ENCODE measurements around the gene F12. TPM values are rescaled to one million over a fixed set of nuclear protein-coding genes. Genes with fewer than 3 reads are reported as not detected.
"Not testable (repeated sequence)": the region's sequence is repeated elsewhere in the genome, so short reads cannot be mapped to it uniquely, and the experiment has no call there.

F12 gene
- polyA plus RNA-seq, 3 donors = 1.4 to 5.5 (median 1.5) TPM

- Histone ChIP-seq H3K4me1 (ENCODE audit: control insufficient read depth in 1 of 2, insufficient read depth in 2 of 2, low read length in 2 of 2) (peaks cover 42 to 54% of the 10 kb centered on the region in 2 donors), H4K20me1 (ENCODE audit: insufficient read depth, low read length) (no peaks in the 10 kb centered on the region), H3K36me3 (replicated peaks in 1 of 2; ENCODE audit: control insufficient read depth in 1 of 2, insufficient read depth in 2 of 2, low read length in 2 of 2) (no peaks in the 10 kb centered on the region), H3K4me3 (replicated peaks in 1 of 3; ENCODE audit: low read depth in 2 of 3, low read length in 3 of 3) (no peak overlapping the region), H2AFZ (ENCODE audit: insufficient read depth, low read depth, low read length, poor library complexity, severe bottlenecking) (no peak overlapping the region), H3K9ac (ENCODE audit: insufficient read depth, low read length, poor library complexity, severe bottlenecking) (no peak overlapping the region), H3K79me2 (ENCODE audit: insufficient read depth, low read length) (no peaks in the 10 kb centered on the region), H3K27ac (ENCODE audit: low read depth in 1 of 2, low read length in 2 of 2) (peak overlapping the region; percentile 68 to 72), H3K27me3 (ENCODE audit: control insufficient read depth in 2 of 2, insufficient read depth in 2 of 2, low read length in 2 of 2) (no peaks in the 10 kb centered on the region), H3K9me3 (replicated peaks in 1 of 2; ENCODE audit: control insufficient read depth in 1 of 2, insufficient read depth in 1 of 2, low read length in 2 of 2) (no peaks in the 10 kb centered on the region), H3K4me2 (replicated peaks; ENCODE audit: extremely low read depth, low read length, poor library complexity, severe bottlenecking) (no peak overlapping the region)
- 83% methylated on average over 1 of the region's 3 CpGs for WGBS (ENCODE audit: insufficient coverage)
- Mint-ChIP-seq H3K27ac (peak overlapping the region; percentile 63 to 95 (median 90)), H3K9me3 (peaks cover 0 to 4% (median 0%) of the 10 kb centered on the region in 7 donors), H3K27me3 (ENCODE audit: low read depth in 3 of 3) (no peaks in the 10 kb centered on the region), H3K4me1 (peaks cover 55% of the 10 kb centered on the region), H3K4me3 (no peak overlapping the region), H3K36me3 (no peaks in the 10 kb centered on the region)
- intact Hi-C loops (cut with micrococcal nuclease) = loop anchor here in 1 of 2 donors (2.0 kb wide), 1 partner anchor 14 kb away; no protein-coding TSS in a partner anchor
- TF ChIP-seq, protein P1, sequence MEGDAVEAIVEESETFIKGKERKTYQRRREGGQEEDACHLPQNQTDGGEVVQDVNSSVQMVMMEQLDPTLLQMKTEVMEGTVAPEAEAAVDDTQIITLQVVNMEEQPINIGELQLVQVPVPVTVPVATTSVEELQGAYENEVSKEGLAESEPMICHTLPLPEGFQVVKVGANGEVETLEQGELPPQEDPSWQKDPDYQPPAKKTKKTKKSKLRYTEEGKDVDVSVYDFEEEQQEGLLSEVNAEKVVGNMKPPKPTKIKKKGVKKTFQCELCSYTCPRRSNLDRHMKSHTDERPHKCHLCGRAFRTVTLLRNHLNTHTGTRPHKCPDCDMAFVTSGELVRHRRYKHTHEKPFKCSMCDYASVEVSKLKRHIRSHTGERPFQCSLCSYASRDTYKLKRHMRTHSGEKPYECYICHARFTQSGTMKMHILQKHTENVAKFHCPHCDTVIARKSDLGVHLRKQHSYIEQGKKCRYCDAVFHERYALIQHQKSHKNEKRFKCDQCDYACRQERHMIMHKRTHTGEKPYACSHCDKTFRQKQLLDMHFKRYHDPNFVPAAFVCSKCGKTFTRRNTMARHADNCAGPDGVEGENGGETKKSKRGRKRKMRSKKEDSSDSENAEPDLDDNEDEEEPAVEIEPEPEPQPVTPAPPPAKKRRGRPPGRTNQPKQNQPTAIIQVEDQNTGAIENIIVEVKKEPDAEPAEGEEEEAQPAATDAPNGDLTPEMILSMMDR (IDR thresholded peaks at IDR 0.05) = no peak
- peak in 1 of 3 donors; percentile 37 for DNase-seq
These were observed 9.7 kb upstream of the F12 start for GRCh38 chr5:177419046-177419445.

DNA sequence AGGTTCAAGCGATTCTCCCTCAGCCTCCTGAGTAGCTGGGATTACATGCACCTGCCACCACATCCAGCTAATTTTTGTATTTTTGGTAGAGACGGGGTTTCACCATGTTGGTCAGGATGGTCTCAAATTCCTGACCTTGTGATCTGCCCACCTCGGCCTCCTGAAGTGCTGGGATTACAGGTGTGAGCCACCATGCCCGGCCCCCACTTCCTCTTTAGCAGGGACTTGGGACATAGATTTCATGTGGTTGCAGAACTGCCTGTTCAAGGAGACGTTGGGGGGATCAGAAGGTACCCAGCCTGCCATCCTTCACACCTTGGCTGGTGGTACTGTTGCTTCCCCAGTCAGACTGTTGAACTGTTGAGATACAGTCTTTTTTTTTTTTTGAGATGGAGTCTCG, 7.7 kb upstream of the F12 start:
- H3K9ac ChIP-seq (ENCODE audit: insufficient read depth, low read length, poor library complexity, severe bottlenecking) = peak overlapping the region; percentile 61
- Mint-ChIP-seq H3K27ac (peak overlapping the region; percentile 97 to 100 (median 99)), H3K4me1 (peaks cover 63% of the 10 kb centered on the region), H3K4me3 (peak overlapping the region in 1 of 2 donors; percentile 15)
- 11% methylated on average over 1 of the region's 6 CpGs for WGBS (ENCODE audit: insufficient coverage)
- H4K20me1 ChIP-seq (ENCODE audit: insufficient read depth, low read length); H3K79me2 ChIP-seq (ENCODE audit: insufficient read depth, low read length); H3K36me3 ChIP-seq (replicated peaks in 1 of 2; ENCODE audit: control insufficient read depth in 1 of 2, insufficient read depth in 2 of 2, low read length in 2 of 2); H3K27me3 ChIP-seq (ENCODE audit: control insufficient read depth in 2 of 2, insufficient read depth in 2 of 2, low read length in 2 of 2); H3K9me3 ChIP-seq (replicated peaks in 1 of 2; ENCODE audit: control insufficient read depth in 1 of 2, insufficient read depth in 1 of 2, low read length in 2 of 2); H3K9me3 Mint-ChIP-seq; H2AFZ ChIP-seq (ENCODE audit: insufficient read depth, low read depth, low read length, poor library complexity, severe bottlenecking); H3K27me3 Mint-ChIP-seq (ENCODE audit: low read depth in 3 of 3); intact Hi-C loops (cut with micrococcal nuclease); H3K36me3 Mint-ChIP-seq: not testable (repeated sequence)
- peak in 1 of 3 donors; percentile 37 for DNase-seq
- peak overlapping the region in 1 of 3 experiments; percentile 1 for H3K4me3 ChIP-seq (replicated peaks in 1 of 3; ENCODE audit: low read depth in 2 of 3, low read length in 3 of 3)
- H3K27ac ChIP-seq (ENCODE audit: low read depth in 1 of 2, low read length in 2 of 2) = peak overlapping the region; percentile 76 to 87
- H3K4me1 ChIP-seq (ENCODE audit: control insufficient read depth in 1 of 2, insufficient read depth in 2 of 2, low read length in 2 of 2) = peaks cover 48 to 67% of the 10 kb centered on the region in 2 donors
- H3K4me2 ChIP-seq (replicated peaks; ENCODE audit: extremely low read depth, low read length, poor library complexity, severe bottlenecking) = peak overlapping the region; percentile 32
